ELF-1 (cell line): ENCODE results near the gene CUL4A.
"Not testable (repeated sequence)": the region's sequence is repeated elsewhere in the genome, so short reads cannot be mapped to it uniquely, and the experiment has no call there.

Experiments used
- DNase-seq: peaks from one replicate; pipeline ENCODE4 v3.0.0-alpha.2; 2016; ENCODE audit warnings: low read depth, low spot score

The CUL4A gene

GRCh38 chr13:113209336-113209758 is at the start of gene CUL4A:
Gene CUL4A, plus strand, starts transcription at chr13:113209613. Its CDS starts 15 bp downstream, at chr13:113209628.
- no peak for DNase-seq

GRCh38 chr13:113159701-113160100 is 49.7 kb upstream of the CUL4A start:
- DNase-seq = no peak

- no peak for DNase-seq
Observed at GRCh38 chr13:113160983-113161382, 48.4 kb upstream of the CUL4A start.

- DNase-seq = no peak
Observed at GRCh38 chr13:113161433-113161832, 48.0 kb upstream of the CUL4A start.

- DNase-seq = not testable (repeated sequence)
Observed at GRCh38 chr13:113161975-113162374, 47.4 kb upstream of the CUL4A start.

GRCh38 chr13:113162783-113163685 is 46.4 kb upstream of the CUL4A start:
- DNase-seq = no peak

GRCh38 chr13:113164492-113164891 is 44.9 kb upstream of the CUL4A start:
- DNase-seq = no peak

- no peak for DNase-seq
Observed at GRCh38 chr13:113166266-113166665, 43.1 kb upstream of the CUL4A start.

- DNase-seq = no peak
Observed at GRCh38 chr13:113166681-113167080, 42.7 kb upstream of the CUL4A start.

- no peak for DNase-seq
Observed at GRCh38 chr13:113167155-113167554, 42.3 kb upstream of the CUL4A start.

GRCh38 chr13:113167575-113167974 is 41.8 kb upstream of the CUL4A start:
- DNase-seq = no peak

- DNase-seq = no peak
Observed at GRCh38 chr13:113168211-113168610, 41.2 kb upstream of the CUL4A start.

GRCh38 chr13:113169277-113170272 is 39.8 kb upstream of the CUL4A start:
- DNase-seq = no peak

- no peak for DNase-seq
Observed at GRCh38 chr13:113170511-113170910, 38.9 kb upstream of the CUL4A start.

- DNase-seq = no peak
Observed at GRCh38 chr13:113171250-113172125, 37.9 kb upstream of the CUL4A start.

GRCh38 chr13:113172419-113172926 is 36.9 kb upstream of the CUL4A start:
- no peak for DNase-seq

- DNase-seq = no peak
Observed at GRCh38 chr13:113176280-113176679, 33.1 kb upstream of the CUL4A start.

GRCh38 chr13:113176822-113177221 is 32.6 kb upstream of the CUL4A start:
- no peak for DNase-seq

GRCh38 chr13:113178070-113178895 is 31.1 kb upstream of the CUL4A start:
- DNase-seq = no peak

- no peak for DNase-seq
Observed at GRCh38 chr13:113178896-113179167, 30.6 kb upstream of the CUL4A start.
